ENCODE data around the gene DNAJC18.

Gene DNAJC18

DNA sequence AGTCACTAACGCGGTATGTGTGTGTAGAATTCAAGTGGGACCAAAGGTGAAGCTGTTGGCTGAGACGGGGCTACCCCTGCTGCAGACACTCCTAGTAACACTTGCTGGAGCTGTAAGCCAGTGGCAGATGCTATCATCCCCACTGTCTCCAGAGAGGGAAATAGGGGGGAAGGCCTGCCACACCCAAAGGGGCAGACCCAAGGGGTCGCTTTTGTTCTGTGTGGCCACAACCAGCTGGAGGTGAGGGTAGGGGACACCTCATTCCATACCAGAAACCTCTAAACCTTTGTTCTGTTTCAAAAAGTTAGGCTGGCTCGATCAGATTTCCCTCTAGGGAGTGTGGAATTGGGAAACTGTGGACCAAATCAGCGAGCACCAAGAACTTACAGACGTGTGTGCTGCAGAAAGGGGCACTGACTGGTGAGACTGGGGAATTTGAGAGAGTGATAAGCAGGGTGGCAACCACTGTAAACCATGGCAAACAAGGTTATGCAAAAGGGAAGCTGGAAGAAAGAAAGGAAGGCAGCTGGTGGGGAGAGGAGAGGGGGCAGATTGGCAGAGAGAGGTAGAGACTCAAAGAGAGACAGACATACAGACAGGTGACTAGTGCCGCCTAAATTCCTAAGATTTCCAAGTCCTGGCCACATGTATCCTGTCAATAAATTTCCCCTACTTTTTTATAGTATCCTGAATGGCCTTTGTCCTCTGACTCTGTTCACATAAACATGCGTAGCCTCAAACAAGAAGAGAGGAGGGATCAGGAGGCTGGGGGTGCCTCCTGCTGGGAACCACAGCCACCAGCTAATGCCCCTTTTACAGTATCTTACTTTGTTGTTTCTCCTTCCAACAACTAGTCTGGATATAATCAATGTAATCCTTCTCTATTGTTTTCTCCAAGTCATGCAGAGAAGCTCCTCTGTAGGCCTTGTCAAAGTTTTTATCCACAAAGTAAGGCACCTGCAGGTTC is 19.8 kb downstream of the DNAJC18 start:
- no peak for DNase-seq (ENCODE audit: low read depth)
- TF ChIP-seq, protein P1, sequence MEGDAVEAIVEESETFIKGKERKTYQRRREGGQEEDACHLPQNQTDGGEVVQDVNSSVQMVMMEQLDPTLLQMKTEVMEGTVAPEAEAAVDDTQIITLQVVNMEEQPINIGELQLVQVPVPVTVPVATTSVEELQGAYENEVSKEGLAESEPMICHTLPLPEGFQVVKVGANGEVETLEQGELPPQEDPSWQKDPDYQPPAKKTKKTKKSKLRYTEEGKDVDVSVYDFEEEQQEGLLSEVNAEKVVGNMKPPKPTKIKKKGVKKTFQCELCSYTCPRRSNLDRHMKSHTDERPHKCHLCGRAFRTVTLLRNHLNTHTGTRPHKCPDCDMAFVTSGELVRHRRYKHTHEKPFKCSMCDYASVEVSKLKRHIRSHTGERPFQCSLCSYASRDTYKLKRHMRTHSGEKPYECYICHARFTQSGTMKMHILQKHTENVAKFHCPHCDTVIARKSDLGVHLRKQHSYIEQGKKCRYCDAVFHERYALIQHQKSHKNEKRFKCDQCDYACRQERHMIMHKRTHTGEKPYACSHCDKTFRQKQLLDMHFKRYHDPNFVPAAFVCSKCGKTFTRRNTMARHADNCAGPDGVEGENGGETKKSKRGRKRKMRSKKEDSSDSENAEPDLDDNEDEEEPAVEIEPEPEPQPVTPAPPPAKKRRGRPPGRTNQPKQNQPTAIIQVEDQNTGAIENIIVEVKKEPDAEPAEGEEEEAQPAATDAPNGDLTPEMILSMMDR (IDR thresholded peaks at IDR 0.05; ENCODE audit: low read depth, low read length, missing control alignments) = no peak

DNA sequence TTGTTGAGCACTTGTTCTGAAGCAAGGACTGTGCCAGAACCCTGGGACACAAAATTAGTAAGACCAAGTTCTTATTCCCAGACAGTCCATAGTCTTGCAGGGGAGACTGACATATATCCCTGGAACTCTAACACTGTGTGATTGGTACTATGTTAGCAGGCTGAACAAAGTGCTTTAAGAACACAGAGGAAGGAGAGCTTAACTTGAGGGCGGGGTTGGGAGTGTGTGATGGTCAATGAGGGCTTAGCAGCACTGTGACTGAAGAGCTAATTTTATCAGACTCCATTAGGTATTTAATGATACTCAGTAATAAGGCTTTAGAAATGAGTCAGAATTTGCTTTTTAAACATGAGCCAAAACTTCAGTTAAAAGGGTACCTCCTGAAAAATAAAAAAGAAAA is 20.5 kb downstream of the DNAJC18 start:
- no peak for DNase-seq (ENCODE audit: low read depth)
- no peak overlapping the region for H3K4me3 ChIP-seq (ENCODE audit: low read depth, low read length)
- TF ChIP-seq, protein P1 (IDR thresholded peaks at IDR 0.05; ENCODE audit: low read depth, low read length, missing control alignments) = no peak

More for the DNA sequence above, 19.8 kb downstream of the DNAJC18 start:
- H3K4me3 ChIP-seq (ENCODE audit: low read depth, low read length) = no peak overlapping the region

DNA sequence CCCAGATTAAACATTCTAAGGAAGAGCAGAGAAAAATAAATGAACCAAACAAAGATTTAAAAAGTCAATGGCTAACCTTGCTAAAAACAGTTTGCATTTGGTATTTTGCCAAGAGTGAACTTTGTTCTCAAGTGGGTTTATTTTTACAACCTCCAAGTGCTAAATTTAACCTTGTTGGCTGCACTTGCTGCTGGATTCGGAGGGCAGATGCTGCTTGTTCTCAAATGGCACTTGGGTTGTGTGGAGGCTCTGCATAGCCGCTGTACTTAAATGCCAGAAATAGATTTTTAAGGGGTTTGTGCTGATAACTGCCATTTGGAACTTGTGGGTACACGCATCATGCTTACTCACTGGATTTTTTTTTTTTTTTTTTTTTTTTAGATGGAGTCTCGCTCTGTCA is 22.1 kb downstream of the DNAJC18 start:
- DNase-seq (ENCODE audit: low read depth) = no peak
- TF ChIP-seq, protein P1 (IDR thresholded peaks at IDR 0.05; ENCODE audit: low read depth, low read length, missing control alignments) = no peak

DNA sequence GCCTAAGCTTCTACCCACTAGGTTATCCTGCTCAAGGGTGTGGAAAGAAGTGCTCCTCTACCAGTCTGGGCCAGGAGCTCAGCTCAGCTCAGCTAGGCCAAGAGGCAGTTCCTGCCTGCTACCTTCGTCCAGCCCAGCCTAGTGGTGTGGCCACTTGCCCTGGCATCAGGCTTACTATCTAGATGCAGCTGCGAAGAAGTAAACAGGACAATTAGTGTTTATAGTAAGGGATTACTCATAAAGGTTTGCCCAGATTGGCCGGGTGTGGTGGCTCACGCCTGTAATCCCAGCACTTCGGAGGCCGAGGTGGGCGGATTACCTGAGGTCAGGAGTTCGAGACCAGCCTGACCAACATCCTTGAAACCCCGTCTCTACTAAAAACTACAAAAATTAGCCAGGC is 22.7 kb downstream of the DNAJC18 start:
- TF ChIP-seq, protein P1 (IDR thresholded peaks at IDR 0.05; ENCODE audit: low read depth, low read length, missing control alignments) = no peak
- H3K4me3 ChIP-seq (ENCODE audit: low read depth, low read length) = no peak overlapping the region
- no peak for DNase-seq (ENCODE audit: low read depth)

More for the DNA sequence above, 22.1 kb downstream of the DNAJC18 start:
- no peak overlapping the region for H3K4me3 ChIP-seq (ENCODE audit: low read depth, low read length)

DNA sequence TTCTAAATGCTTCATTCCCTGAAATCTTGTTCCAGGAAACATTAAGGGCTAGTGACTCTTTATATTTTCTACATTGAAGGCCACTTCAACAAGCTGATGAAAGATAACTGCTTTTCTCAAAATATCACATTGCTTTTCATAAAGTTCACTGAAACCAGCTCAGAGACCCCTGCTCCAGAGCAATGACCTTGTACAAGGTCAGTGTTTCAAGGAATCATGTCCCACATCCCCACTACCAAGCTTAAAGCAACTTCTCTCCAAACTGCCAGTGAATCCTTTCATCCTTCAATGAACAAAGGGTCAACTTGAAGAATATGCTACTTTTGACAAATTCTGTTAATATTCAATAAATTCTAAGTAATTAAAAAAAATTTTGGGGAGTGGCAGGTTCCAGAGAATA is 23.5 kb downstream of the DNAJC18 start:
- DNase-seq (ENCODE audit: low read depth) = no peak
- H3K4me3 ChIP-seq (ENCODE audit: low read depth, low read length) = no peak overlapping the region
- TF ChIP-seq, protein P1 (IDR thresholded peaks at IDR 0.05; ENCODE audit: low read depth, low read length, missing control alignments) = no peak

DNA sequence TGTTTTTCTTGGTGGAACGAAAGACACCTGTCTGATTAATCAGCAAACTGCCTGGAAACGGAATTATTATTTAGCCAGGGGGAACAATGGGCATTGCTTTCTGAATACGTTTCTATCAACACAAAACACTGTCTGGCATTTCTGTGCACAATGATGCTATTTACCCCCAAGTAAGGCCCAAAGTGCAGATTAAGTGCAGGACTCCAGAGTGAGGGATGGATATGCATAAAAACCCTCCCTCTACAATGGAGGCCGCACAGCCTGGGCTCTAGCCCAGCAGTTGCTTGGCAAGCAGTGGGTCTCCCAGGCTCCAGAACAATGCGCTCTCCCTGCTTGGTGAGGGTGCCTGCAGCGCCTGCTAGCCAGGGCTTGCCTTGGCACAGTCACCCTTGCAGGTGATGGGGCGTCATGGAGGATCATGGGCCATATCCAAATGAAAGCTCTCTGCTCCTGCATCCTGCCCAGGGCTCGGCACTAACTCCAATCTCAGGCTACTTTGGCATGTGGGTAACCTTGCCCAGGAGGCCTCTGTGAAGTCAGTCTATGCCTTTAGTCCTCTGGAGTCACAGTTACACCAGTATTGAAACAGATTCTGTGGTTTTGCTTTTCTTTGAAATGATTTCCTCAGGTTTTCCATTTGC is 24.0 kb downstream of the DNAJC18 start:
- TF ChIP-seq, protein P1 (IDR thresholded peaks at IDR 0.05; ENCODE audit: low read depth, low read length, missing control alignments) = no peak
- no peak for DNase-seq (ENCODE audit: low read depth)
- no peak overlapping the region for H3K4me3 ChIP-seq (ENCODE audit: low read depth, low read length)

All from GM12864 (cell line).